ENCODE results near the gene MAGEA11. TPM values are rescaled to one million over a fixed set of nuclear protein-coding genes. Genes with fewer than 3 reads are reported as not detected.

The MAGEA11 gene
- total and polyA plus RNA-seq, 7 donors, result not detected

DNA sequence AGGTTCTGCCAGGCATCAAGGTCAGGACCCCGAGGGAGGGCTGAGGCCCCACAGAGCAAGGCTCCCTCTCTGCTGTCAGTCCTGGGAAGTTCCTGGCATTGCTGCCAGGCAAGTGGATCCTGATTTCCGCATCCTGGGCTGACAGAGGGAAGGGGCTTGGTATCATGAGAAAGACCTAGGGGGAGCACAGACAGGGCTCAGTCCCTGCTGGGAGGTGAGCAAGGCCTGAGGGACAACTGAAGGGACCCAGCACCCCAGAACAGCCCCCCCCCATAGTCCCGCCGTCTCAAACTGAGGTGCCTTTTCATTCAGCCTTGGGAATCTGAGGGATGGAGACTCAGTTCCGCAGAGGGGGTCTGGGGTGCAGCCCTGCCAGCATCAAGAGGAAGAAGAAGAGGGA, 971 bp downstream of the MAGEA11 start:
- no peak overlapping the region for H3K4me3 ChIP-seq
- no peak overlapping the region for H3K27ac ChIP-seq
- H3K9me3 ChIP-seq, result no peaks in the 10 kb centered on the region
- WGBS, 3 donors, result 89 to 92% (median 90%) methylated on average over 1 to 5 of the region's 5 CpGs
- H3K36me3 ChIP-seq (ENCODE audit: insufficient read depth in 1 of 2, low read depth in 1 of 2), result no peaks in the 10 kb centered on the region
- TF ChIP-seq, protein P1, sequence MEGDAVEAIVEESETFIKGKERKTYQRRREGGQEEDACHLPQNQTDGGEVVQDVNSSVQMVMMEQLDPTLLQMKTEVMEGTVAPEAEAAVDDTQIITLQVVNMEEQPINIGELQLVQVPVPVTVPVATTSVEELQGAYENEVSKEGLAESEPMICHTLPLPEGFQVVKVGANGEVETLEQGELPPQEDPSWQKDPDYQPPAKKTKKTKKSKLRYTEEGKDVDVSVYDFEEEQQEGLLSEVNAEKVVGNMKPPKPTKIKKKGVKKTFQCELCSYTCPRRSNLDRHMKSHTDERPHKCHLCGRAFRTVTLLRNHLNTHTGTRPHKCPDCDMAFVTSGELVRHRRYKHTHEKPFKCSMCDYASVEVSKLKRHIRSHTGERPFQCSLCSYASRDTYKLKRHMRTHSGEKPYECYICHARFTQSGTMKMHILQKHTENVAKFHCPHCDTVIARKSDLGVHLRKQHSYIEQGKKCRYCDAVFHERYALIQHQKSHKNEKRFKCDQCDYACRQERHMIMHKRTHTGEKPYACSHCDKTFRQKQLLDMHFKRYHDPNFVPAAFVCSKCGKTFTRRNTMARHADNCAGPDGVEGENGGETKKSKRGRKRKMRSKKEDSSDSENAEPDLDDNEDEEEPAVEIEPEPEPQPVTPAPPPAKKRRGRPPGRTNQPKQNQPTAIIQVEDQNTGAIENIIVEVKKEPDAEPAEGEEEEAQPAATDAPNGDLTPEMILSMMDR (IDR thresholded peaks at IDR 0.05), result no peak
- intact Hi-C loops (cut with DNase I), result loop anchor here in 1 of 2 donors (10.0 kb wide), 1 partner anchor 78 kb away; the partner anchor contains the start of gene TMEM185A
- H3K4me1 ChIP-seq, result no peaks in the 10 kb centered on the region
- DNase-seq (no peak), ATAC-seq (no peak)
- H3K27me3 ChIP-seq (ENCODE audit: insufficient read depth in 3 of 3, low read length in 2 of 3), result peaks cover 0 to 5% (median 0%) of the 10 kb centered on the region in 3 donors

DNA sequence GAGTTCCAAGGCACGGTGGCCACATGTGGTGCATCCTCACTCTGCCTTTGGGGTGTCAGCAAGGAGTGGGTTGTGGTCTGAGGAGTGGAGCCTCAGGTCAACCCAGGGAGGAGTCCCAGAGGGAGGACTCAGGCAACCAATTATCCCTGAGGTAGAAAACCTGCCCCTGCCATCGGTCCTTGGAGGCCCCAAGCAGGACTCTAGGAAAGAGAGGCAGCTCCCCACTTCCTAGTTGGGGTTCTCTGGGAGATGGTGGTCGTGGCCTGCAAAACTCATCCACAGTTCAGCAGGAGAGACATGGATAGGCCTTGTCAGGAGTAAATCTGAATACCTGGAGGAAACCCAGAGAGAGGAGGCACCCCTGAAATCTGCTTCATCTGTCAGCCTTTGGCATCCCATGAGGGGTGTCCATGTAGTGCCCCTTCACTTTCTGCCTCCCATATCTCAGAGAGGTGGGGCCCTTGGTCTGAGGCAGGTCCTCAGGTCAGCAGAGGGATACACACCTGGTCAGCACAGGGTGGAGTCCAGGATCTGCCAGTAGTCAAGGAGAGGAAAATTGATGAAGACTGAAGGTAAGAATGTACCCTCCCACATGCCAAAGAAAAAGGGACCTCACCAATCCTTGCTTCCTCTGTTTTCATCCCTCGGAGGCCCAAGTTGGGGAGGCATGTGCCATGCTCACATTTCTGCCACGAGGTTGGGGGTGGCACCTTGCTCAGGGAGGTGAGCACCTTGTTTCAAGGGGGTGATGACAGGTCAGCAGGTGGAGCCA, 1.6 kb downstream of the MAGEA11 start:
- DNase-seq, result no peak

GRCh38 chrX:149715468-149715867, 3.6 kb downstream of the MAGEA11 start:
- ATAC-seq (no peak), DNase-seq (no peak)
- H3K4me3 ChIP-seq, result no peak overlapping the region
- intact Hi-C loops (cut with DNase I), result loop anchor here in 1 of 2 donors (10.0 kb wide), 1 partner anchor 81 kb away; the partner anchor contains the start of gene TMEM185A
- no peaks in the 10 kb centered on the region for H3K36me3 ChIP-seq (ENCODE audit: insufficient read depth in 1 of 2, low read depth in 1 of 2)
- H3K9me3 ChIP-seq, result no peaks in the 10 kb centered on the region
- TF ChIP-seq, protein P1 (IDR thresholded peaks at IDR 0.05), result no peak
- peaks cover 0 to 5% (median 0%) of the 10 kb centered on the region in 3 donors for H3K27me3 ChIP-seq (ENCODE audit: insufficient read depth in 3 of 3, low read length in 2 of 3)
- 68 to 98% (median 95%) methylated on average over 2 of the region's 2 CpGs for WGBS, 3 donors
- no peaks in the 10 kb centered on the region for H3K4me1 ChIP-seq
- H3K27ac ChIP-seq, result no peak overlapping the region

More for the DNA sequence above, 1.6 kb downstream of the MAGEA11 start:
- no peaks in the 10 kb centered on the region for H3K4me1 ChIP-seq
- TF ChIP-seq, protein P1 (IDR thresholded peaks at IDR 0.05), result no peak
- H3K27me3 ChIP-seq (ENCODE audit: insufficient read depth in 3 of 3, low read length in 2 of 3), result peaks cover 0 to 5% (median 0%) of the 10 kb centered on the region in 3 donors
- H3K4me3 ChIP-seq, result no peak overlapping the region
- no peak overlapping the region for H3K27ac ChIP-seq
- H3K9me3 ChIP-seq, result no peaks in the 10 kb centered on the region
- ATAC-seq, result no peak
- intact Hi-C loops (cut with DNase I), result loop anchor here in 1 of 2 donors (10.0 kb wide), 1 partner anchor 79 kb away; the partner anchor contains the start of gene TMEM185A
- WGBS, 3 donors, result 59 to 78% (median 62%) methylated on average over 4 to 5 of the region's 5 CpGs
- no peaks in the 10 kb centered on the region for H3K36me3 ChIP-seq (ENCODE audit: insufficient read depth in 1 of 2, low read depth in 1 of 2)

DNA sequence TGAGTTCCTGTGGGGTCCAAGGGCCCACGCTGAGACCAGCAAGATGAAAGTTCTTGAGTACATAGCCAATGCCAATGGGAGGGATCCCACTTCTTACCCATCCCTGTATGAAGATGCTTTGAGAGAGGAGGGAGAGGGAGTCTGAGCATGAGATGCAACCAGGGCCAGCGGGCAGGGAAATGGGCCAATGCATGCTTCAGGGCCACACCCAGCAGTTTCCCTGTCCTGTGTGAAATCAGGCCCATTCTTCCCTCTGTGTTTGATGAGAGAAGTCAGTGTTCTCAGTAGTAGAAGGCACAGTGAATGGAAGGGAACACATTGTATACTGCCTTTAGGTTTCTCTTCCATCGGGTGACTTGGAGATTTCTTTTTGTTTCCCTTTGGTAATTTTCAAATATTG, 4.8 kb downstream of the MAGEA11 start:
- Histone ChIP-seq H3K36me3 (ENCODE audit: insufficient read depth in 1 of 2, low read depth in 1 of 2) (no peaks in the 10 kb centered on the region), H3K4me3 (no peak overlapping the region), H3K27ac (no peak overlapping the region), H3K4me1 (no peaks in the 10 kb centered on the region), H3K9me3 (no peaks in the 10 kb centered on the region), H3K27me3 (ENCODE audit: insufficient read depth in 3 of 3, low read length in 2 of 3) (no peaks in the 10 kb centered on the region)
- intact Hi-C loops (cut with DNase I), result loop anchor here in 1 of 2 donors (10.0 kb wide), 1 partner anchor 82 kb away; the partner anchor contains the start of gene TMEM185A
- DNase-seq (no peak), ATAC-seq (no peak)
- TF ChIP-seq, protein P1 (IDR thresholded peaks at IDR 0.05), result no peak
- 63 to 88% (median 66%) methylated on average over 2 to 3 of the region's 3 CpGs for WGBS, 3 donors

Data from psoas muscle (tissue), 8 donors.